Upper lobe of right lung (tissue), 1 donor: ENCODE measurements around the gene MTHFSD. TPM values are rescaled to one million over a fixed set of nuclear protein-coding genes. Genes with fewer than 3 reads are reported as not detected.
A peak's percentile ranks its signal among the peaks of the same experiment; 100 is the strongest.

ENCODE experiments used
- ATAC-seq: fragments of 200-7000 bp; cut with Tn5 transposase; one replicate; pipeline ENCODE4 v1.9.1; 2020; ENCODE audit warnings: mild to moderate bottlenecking, moderate library complexity
- DNase-seq: peaks from one replicate; pipeline ENCODE4 v3.0.0-alpha.2; 2020
- H3K27ac ChIP-seq: fragments of 200-600 bp; one replicate; pipeline ENCODE4 v1.8.0; 2022
- H3K27me3 ChIP-seq: fragments of 200-600 bp; one replicate; pipeline ENCODE4 v1.8.0; 2022; ENCODE audit warnings: mild to moderate bottlenecking
- H3K36me3 ChIP-seq: fragments of 200-600 bp; one replicate; pipeline ENCODE4 v1.8.0; 2022
- H3K4me1 ChIP-seq: fragments of 200-600 bp; one replicate; pipeline ENCODE4 v1.8.0; 2022
- H3K4me3 ChIP-seq: fragments of 200-600 bp; one replicate; pipeline ENCODE4 v1.8.0; 2022; ENCODE audit warnings: mild to moderate bottlenecking
- H3K9me3 ChIP-seq: fragments of 200-600 bp; one replicate; pipeline ENCODE4 v1.8.0; 2022
- intact Hi-C: fragments of 100-400 bp; cut with DNase I; formaldehyde crosslinking; loops from one replicate; pipeline ENCODE4 v1.11.0; 2022
- total RNA-seq: library from RNA; stranded (reverse); fragmentation: NEBNext Ultra II Directional; extraction: Animal tissue kit (Norgen Biotek cat#: 25700); gene quantifications from one replicate; pipeline ENCODE4 v1.2.1, GENCODE V29; 2021
- TF ChIP-seq, protein P1 (sequence below): fragments of 200-600 bp; IDR thresholded peaks from one replicate; pipeline ENCODE4 v1.8.0; 2022; ENCODE audit warnings: antibody characterized with exemption
- donor health status: DM: no; HTN: yes; CAD: no; lungs with severe emphysema.

Gene MTHFSD
- total RNA-seq, 1 donor from 2014 or later, result 18.7 TPM

DNA sequence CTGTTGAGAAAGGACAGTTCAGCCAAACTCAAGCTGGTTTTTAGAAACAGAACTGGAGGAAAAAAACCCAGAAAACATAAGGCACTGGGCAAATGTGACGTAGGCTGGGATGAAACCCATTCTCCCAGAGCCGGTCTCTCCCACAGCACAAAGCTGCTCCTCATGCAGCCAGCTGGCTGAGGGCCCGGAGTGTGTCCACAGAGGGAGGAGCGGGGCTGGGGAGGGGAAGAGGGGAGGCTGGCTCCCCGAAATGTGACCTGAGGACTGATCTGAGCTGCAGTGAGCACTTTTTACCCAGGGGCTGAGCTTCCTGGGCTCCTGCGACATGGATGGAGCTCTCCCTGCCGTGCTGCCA, 23.9 kb downstream of the MTHFSD start:
- intact Hi-C loops, result no loop called here
- no peaks in the 10 kb centered on the region for H3K9me3 ChIP-seq
- no peaks in the 10 kb centered on the region for H3K27me3 ChIP-seq
- peaks cover 17% of the 10 kb centered on the region for H3K36me3 ChIP-seq
- no peaks in the 10 kb centered on the region for H3K4me1 ChIP-seq
- ATAC-seq (no peak), DNase-seq (peak; percentile 64)
- no peak overlapping the region for H3K4me3 ChIP-seq
- TF ChIP-seq, protein P1, sequence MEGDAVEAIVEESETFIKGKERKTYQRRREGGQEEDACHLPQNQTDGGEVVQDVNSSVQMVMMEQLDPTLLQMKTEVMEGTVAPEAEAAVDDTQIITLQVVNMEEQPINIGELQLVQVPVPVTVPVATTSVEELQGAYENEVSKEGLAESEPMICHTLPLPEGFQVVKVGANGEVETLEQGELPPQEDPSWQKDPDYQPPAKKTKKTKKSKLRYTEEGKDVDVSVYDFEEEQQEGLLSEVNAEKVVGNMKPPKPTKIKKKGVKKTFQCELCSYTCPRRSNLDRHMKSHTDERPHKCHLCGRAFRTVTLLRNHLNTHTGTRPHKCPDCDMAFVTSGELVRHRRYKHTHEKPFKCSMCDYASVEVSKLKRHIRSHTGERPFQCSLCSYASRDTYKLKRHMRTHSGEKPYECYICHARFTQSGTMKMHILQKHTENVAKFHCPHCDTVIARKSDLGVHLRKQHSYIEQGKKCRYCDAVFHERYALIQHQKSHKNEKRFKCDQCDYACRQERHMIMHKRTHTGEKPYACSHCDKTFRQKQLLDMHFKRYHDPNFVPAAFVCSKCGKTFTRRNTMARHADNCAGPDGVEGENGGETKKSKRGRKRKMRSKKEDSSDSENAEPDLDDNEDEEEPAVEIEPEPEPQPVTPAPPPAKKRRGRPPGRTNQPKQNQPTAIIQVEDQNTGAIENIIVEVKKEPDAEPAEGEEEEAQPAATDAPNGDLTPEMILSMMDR, result no peak
- H3K27ac ChIP-seq, result no peak overlapping the region

DNA sequence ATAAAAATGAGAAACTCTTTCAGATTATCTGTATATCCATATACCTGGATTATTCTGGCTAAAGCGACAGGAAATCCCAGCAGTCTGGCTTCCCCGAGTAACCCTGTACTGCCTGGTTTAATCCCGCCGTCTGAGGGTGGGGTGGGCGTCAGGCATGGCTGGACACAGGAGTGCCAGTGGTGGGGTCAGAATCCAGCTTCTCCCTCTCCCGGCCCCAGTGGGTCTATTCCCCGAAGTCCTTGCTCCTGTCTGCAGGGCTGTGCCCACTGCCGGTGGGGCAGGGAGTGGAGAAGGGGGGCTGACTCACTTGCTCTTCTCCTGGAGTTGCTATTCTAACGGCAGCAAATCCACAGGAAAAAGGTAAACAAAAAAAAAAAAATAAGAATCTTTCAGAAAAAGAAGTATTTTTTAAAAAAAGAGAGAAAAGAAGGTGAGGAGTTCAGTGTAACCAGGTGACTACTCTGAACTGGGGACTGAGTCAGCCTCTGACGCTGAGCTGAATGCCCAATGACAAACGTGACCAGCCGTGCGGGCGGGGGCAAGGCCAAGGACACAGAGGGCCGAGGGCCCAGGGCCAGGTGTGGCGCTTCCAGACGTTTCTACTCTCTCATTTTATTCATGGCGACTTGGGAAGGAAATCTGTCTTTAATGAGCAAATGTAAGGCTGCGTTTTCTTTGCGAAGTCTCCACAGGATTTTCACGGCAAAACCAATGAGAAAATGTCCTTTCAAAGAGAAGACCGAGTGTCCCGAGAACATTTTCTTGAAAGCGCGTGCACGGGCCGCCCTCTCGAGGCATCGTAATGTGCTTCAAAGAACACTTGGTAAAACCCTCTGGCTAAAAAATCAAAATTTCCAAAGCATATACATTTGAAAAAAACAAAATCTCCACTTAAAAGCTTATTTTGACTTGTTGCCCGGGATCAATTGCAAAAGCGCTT, 24.5 kb downstream of the MTHFSD start:
- intact Hi-C loops, result no loop called here
- no peaks in the 10 kb centered on the region for H3K9me3 ChIP-seq
- no peaks in the 10 kb centered on the region for H3K27me3 ChIP-seq
- no peak for ATAC-seq
- H3K4me1 ChIP-seq, result no peaks in the 10 kb centered on the region
- peak; percentile 53 for DNase-seq
- TF ChIP-seq, protein P1, result no peak
- no peak overlapping the region for H3K27ac ChIP-seq
- H3K4me3 ChIP-seq, result no peak overlapping the region
- H3K36me3 ChIP-seq, result peaks cover 10% of the 10 kb centered on the region

DNA sequence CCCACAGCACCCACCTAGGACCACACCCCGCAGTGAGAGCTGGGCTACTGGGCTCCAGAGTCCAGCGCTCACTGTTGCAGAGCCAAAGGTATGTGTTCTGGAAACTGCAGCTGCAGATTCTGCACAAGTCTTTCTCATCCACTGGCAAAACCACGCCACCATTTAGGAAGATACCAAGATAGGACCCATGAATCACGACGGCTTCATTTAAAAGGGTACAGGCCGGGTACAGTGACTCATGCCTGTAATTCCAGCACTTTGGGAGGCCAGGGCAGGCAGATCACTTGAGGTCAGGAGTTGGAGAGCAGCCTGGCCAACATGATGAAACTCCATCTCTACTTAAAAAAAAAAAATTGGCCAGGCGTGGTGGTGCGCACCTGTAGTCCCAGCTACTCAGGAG, 25.9 kb downstream of the MTHFSD start:
- H3K27me3 ChIP-seq, result no peaks in the 10 kb centered on the region
- peak; percentile 42 for DNase-seq
- no peaks in the 10 kb centered on the region for H3K4me1 ChIP-seq
- ATAC-seq, result no peak
- H3K36me3 ChIP-seq, result peaks cover 4% of the 10 kb centered on the region
- H3K9me3 ChIP-seq, result no peaks in the 10 kb centered on the region
- H3K27ac ChIP-seq, result no peak overlapping the region
- intact Hi-C loops, result loop anchor here (10.0 kb wide), 1 partner anchor 704 kb away; no protein-coding TSS in a partner anchor
- H3K4me3 ChIP-seq, result no peak overlapping the region
- TF ChIP-seq, protein P1, result no peak

DNA sequence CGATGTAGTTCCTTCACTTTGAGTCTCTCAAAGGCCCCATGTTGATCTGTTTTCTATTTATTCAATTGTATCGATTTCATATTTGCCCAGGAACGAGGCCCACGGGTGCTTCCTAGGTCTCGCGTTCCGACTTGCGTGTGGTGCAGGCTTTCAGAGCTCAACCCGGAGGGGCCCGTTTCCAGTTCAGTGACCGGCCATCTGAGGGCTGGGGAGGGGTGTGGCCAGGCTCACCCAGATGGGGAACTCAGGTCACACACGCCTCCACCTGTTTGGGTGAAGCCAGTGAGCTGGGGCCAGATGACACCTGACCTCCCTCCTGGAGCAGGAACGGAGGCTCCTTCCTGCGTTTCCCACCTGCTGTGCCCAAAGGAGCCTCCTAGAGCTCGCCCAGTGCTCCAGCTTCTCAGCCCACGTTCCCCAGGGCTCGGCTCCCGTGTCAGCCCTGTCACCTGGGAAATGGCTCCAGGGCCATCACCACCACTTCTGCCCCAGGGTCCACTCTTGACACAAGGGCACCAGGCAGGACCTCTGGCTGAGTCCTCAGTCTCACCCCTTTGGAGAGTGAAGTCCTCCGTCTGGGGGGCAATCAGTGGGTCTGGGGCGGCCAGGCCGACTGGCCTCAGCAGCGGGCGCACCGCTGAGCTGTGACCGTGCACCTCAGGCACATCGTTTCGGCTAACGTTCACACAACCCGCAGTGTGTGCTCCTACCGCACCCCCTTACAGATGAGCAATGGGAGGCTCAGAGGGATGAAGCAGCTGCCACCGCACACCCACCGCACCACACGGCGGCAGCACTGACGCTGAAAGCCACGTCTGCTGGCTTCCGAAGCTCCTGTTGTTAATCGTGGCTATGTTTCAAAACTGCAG, 26.7 kb downstream of the MTHFSD start:
- TF ChIP-seq, protein P1, result no peak
- H3K4me1 ChIP-seq, result no peaks in the 10 kb centered on the region
- ATAC-seq (no peak), DNase-seq (peak; percentile 36)
- intact Hi-C loops, result loop anchor here (10.0 kb wide), 1 partner anchor 703 kb away; no protein-coding TSS in a partner anchor
- H3K27ac ChIP-seq, result no peak overlapping the region
- H3K9me3 ChIP-seq, result no peaks in the 10 kb centered on the region
- H3K27me3 ChIP-seq, result no peaks in the 10 kb centered on the region
- H3K36me3 ChIP-seq, result no peaks in the 10 kb centered on the region
- H3K4me3 ChIP-seq, result no peak overlapping the region

DNA sequence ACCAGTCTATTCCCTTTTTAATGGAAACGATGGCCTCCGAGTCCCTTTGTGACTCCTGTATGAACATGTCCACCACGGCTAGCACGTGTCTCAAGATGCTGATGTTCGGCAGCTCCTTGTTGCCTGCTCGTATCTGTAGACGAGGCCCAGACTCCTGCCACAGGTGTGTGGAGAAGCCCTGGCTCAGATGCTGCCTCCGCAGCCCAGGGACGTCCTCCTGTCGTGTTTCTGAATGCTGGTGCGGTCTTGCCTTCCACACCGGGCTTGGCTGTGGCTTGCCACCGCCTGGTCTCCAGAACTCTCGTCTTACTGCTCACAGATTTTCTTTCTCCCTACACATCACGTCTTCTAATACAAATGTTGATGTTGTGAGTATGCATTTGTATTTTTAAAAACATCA, 27.7 kb downstream of the MTHFSD start:
- H3K4me1 ChIP-seq, result no peaks in the 10 kb centered on the region
- DNase-seq, result peak; percentile 41
- no peak overlapping the region for H3K4me3 ChIP-seq
- H3K27ac ChIP-seq, result no peak overlapping the region
- ATAC-seq, result no peak
- intact Hi-C loops, result loop anchor here (10.0 kb wide), 1 partner anchor 703 kb away; no protein-coding TSS in a partner anchor
- TF ChIP-seq, protein P1, result no peak
- peaks cover 2% of the 10 kb centered on the region for H3K27me3 ChIP-seq
- H3K36me3 ChIP-seq, result no peaks in the 10 kb centered on the region
- H3K9me3 ChIP-seq, result no peaks in the 10 kb centered on the region
